Measurements from ENCODE around the gene NCBP3. TPM values are rescaled to one million over a fixed set of nuclear protein-coding genes. Genes with fewer than 3 reads are reported as not detected.

NCBP3 gene
- total and polyA plus RNA-seq, 2 of the 8 experiments (the other 6 are each of a cell fraction or from before 2014, with no cell fraction given), result 19.6 to 46.1 TPM

- no peak overlapping the region for H3K23ac ChIP-seq (ENCODE audit: insufficient read length)
- no peak overlapping the region for H3K9ac ChIP-seq (replicated peaks in 1 of 4; ENCODE audit: extremely low read depth in 1 of 4, low read depth in 3 of 4, low read length in 3 of 4)
- no peak overlapping the region for H2BK20ac ChIP-seq (ENCODE audit: low read length)
- no peaks in the 10 kb centered on the region; the same call in 1 of the 2 replicates for H3K79me1 ChIP-seq (ENCODE audit: low read depth, low read length)
- FAIRE-seq (no peak), DNase-seq (ENCODE audit: low read depth in 1 of 2, low spot score in 2 of 2) (no peak)
- H2AK5ac ChIP-seq (ENCODE audit: low read depth, low read length), result no peak overlapping the region
- no peaks in the 10 kb centered on the region for H3K23me2 ChIP-seq (ENCODE audit: low read depth, low read length)
- no peak overlapping the region for H2BK15ac ChIP-seq (ENCODE audit: low read length)
- H3K4me3 ChIP-seq (ENCODE audit: extremely low read depth in 1 of 4, insufficient read depth in 2 of 4, low read depth in 3 of 4, low read length in 4 of 4), result no peak overlapping the region
- no peak overlapping the region for H3K18ac ChIP-seq (ENCODE audit: extremely low read depth, low read length)
- H3K4me1 ChIP-seq (replicated peaks in 1 of 4; ENCODE audit: control insufficient read depth in 3 of 4, insufficient read depth in 4 of 4, low read length in 3 of 4), result no peaks in the 10 kb centered on the region
- no peak overlapping the region; the same call in 1 of the 2 replicates for H2BK5ac ChIP-seq (ENCODE audit: low read depth, low read length)
- CTCF ChIA-PET (ENCODE audit: partially characterized antibody), result interaction anchor here (1.2 to 3.7 kb wide), 4 partner anchors 15 to 120 kb away, joined by 3 to 25 read pairs (median 12); partner anchors contain the start of gene NCBP3
- POLR2A ChIA-PET (ENCODE audit: partially characterized antibody), result interaction anchor here (0.7 to 1.8 kb wide), 2 partner anchors 25 to 34 kb away, joined by 3 to 4 read pairs; no protein-coding TSS in a partner anchor
- H3K4ac ChIP-seq (replicated peaks; ENCODE audit: insufficient read length, low read depth, low read length), result no peak overlapping the region
- H4K8ac ChIP-seq (ENCODE audit: extremely low read depth, insufficient read depth, low read length), result no peak overlapping the region
- H3K27ac ChIP-seq (ENCODE audit: low read depth, low read length), result no peak overlapping the region
- TF ChIP-seq CEBPB (IDR thresholded peaks at IDR 0.05; ENCODE audit: low read depth, low read length), result no peak
- H3K79me2 ChIP-seq (ENCODE audit: control insufficient read depth in 1 of 2, insufficient read depth in 2 of 2, low read length in 2 of 2), result no peaks in the 10 kb centered on the region
- no peaks in the 10 kb centered on the region for H3K27me3 ChIP-seq (replicated peaks in 1 of 4; ENCODE audit: control insufficient read depth in 3 of 4, extremely low read depth in 1 of 4, insufficient read depth in 3 of 4, low read length in 3 of 4)
- H2BK120ac ChIP-seq (replicated peaks; ENCODE audit: low read depth, low read length), result no peak overlapping the region
- H3K36me3 ChIP-seq (ENCODE audit: control insufficient read depth in 2 of 4, insufficient read depth in 4 of 4, low read length in 3 of 4), result peaks cover 0 to 9% (median 4%) of the 10 kb centered on the region in 4 experiments; a peak in 5 of 8 replicates
- no peak overlapping the region for H3K14ac ChIP-seq (ENCODE audit: insufficient read length)
- H3K4me2 ChIP-seq (ENCODE audit: insufficient read depth in 1 of 2, low read depth in 2 of 2, low read length in 2 of 2), result no peak overlapping the region
- peaks cover 0 to 3% of the 10 kb centered on the region in 2 experiments for H4K20me1 ChIP-seq (replicated peaks in 1 of 2; ENCODE audit: control insufficient read depth in 1 of 2, insufficient read depth in 2 of 2, low read length in 2 of 2)
- no peak overlapping the region for H3K56ac ChIP-seq (replicated peaks; ENCODE audit: insufficient read length, low read depth, low read length)
- H2AFZ ChIP-seq (ENCODE audit: low read length), result no peak overlapping the region
- WGBS, 2 experiments (ENCODE audit: extremely low coverage in 1 of 2, insufficient coverage in 1 of 2, insufficient read length in 1 of 2, insufficient replicate concordance in 2 of 2, low coverage in 1 of 2, low lambda C conversion rate in 2 of 2, missing lambda C conversion rate in 1 of 2), result 96% methylated on average over 5 of the region's 5 CpGs; no CpG with 5 or more reads in 1 of the 2 experiments
- no peaks in the 10 kb centered on the region for H3K9me3 ChIP-seq (ENCODE audit: insufficient read depth in 2 of 2, low read depth in 1 of 2, low read length in 1 of 2)
- no peak overlapping the region for H4K91ac ChIP-seq (replicated peaks; ENCODE audit: insufficient read length, low read length)
- no peak overlapping the region for H2BK12ac ChIP-seq (ENCODE audit: low read depth, low read length)
- H4K5ac ChIP-seq (ENCODE audit: insufficient read length, low read depth, low read length), result no peak overlapping the region
Observed at GRCh38 chr17:3879186-3879585, 33.1 kb upstream of the NCBP3 start.
